K562 (cell line): ENCODE results near the gene SDC1. TPM values are rescaled to one million over a fixed set of nuclear protein-coding genes. Genes with fewer than 3 reads are reported as not detected.

ENCODE experiments used
- ATAC-seq: fragments of 200-7000 bp; cut with Tn5 transposase; 3 replicates; pipeline ENCODE4 v1.9.1; 2020; ENCODE audit warnings: moderate library complexity
- BruUV-seq: library from RNA; stranded (reverse); fragments of 400-500 nt; replicated peaks from 2 replicates; lab custom pipeline; 2021; lab: Mats Ljungman, UMichigan
- CTCF ChIA-PET: fragments of 300-600 bp; formaldehyde crosslinking; extraction: SDS; loops from one replicate; lab custom pipeline; 2021; ENCODE audit warnings: low intra/inter-chr PET ratio; lab: Yijun Ruan, JAX
- POLR2A ChIA-PET: fragments of 300-600, 350-650 bp; sonication (Branson Sonifier 250); formaldehyde crosslinking; extraction: SDS; loops from one replicate; lab custom pipeline; 2021; ENCODE audit warnings: antibody characterized with exemption, inconsistent platforms; lab: Yijun Ruan, JAX
- DNase-seq, 4 experiments: peaks; one replicate each; pipeline versions ENCODE4 v3.0.0 to v3.0.0-alpha.2; 2011 to 2018; ENCODE audit warnings: low spot score in 3 of 4, mixed read lengths in 3 of 4; ENCODE audit errors: extremely low read depth in 1 of 4
- FAIRE-seq: peaks from 2 replicates; lab custom pipeline; 2011; peaks lifted over from hg19 to GRCh38; lab: Jason Lieb, UNC
- H2AFZ ChIP-seq: 2 replicates; pipeline ENCODE4 v1.6.0; 2011; ENCODE audit warnings: low read depth, low read length, control low read depth, inconsistent platforms
- H3K27ac ChIP-seq: fragments of 200-600 bp; 3 replicates; pipeline ENCODE4 v1.8.0; 2011; ENCODE audit warnings: low read depth, mild to moderate bottlenecking, control low read depth, inconsistent platforms, low read length, moderate library complexity, mixed read lengths; ENCODE audit errors: extremely low read depth
- H3K27me3 ChIP-seq, 2 experiments: fragments of 300-600 bp in 1 of 2; 2 replicates in 1 of 2; 3 replicates in 1 of 2; pipeline versions ENCODE4 v1.6.0 to v1.8.0; 2011; ENCODE audit warnings: inconsistent platforms in 2 of 2, low read length in 2 of 2, mild to moderate bottlenecking in 1 of 2, mixed read lengths in 1 of 2, moderate library complexity in 1 of 2; ENCODE audit not compliant: control insufficient read depth in 2 of 2, insufficient read depth in 2 of 2
- H3K36me3 ChIP-seq: fragments of 300-600 bp; 3 replicates; pipeline ENCODE4 v1.8.0; 2011; ENCODE audit warnings: mild to moderate bottlenecking, low read length, inconsistent platforms; ENCODE audit not compliant: control insufficient read depth, insufficient read depth
- H3K4me1 ChIP-seq, 2 experiments: fragments of 200-600 bp in 1 of 2; replicated peaks in 1 of 2; 2 replicates in 1 of 2; 3 replicates in 1 of 2; pipeline versions ENCODE4 v1.5.1 to v1.8.0; 2011; ENCODE audit warnings: inconsistent platforms in 2 of 2, low read length in 2 of 2, mild to moderate bottlenecking in 1 of 2, mixed read lengths in 1 of 2, moderate library complexity in 1 of 2; ENCODE audit not compliant: control insufficient read depth in 2 of 2, insufficient read depth in 2 of 2
- H3K4me2 ChIP-seq: 2 replicates; pipeline ENCODE4 v1.6.1; 2011; ENCODE audit warnings: low read length, control low read depth, inconsistent platforms, mixed read lengths; ENCODE audit not compliant: insufficient read depth
- H3K4me3 ChIP-seq: fragments of 200-600 bp; sonication (generic), shearing (Covaris generic); 2 replicates; pipeline ENCODE4 v1.5.1; 2016; ENCODE audit warnings: control low read depth, inconsistent platforms
- H3K79me2 ChIP-seq: fragments of 200-600 bp; 3 replicates; pipeline ENCODE4 v1.8.0; 2011; ENCODE audit warnings: low read length, inconsistent platforms; ENCODE audit not compliant: control insufficient read depth, insufficient read depth
- H3K9ac ChIP-seq, 2 experiments: 2 replicates each; pipeline versions ENCODE4 v1.6.0 to v1.6.1; 2011; ENCODE audit warnings: low read depth in 2 of 2, low read length in 2 of 2, control low read depth in 1 of 2, inconsistent platforms in 1 of 2, mild to moderate bottlenecking in 1 of 2, mixed read lengths in 1 of 2; ENCODE audit not compliant: insufficient read depth in 1 of 2
- H3K9me1 ChIP-seq: one replicate; pipeline ENCODE4 v1.6.0; 2011; ENCODE audit warnings: inconsistent platforms, mild to moderate bottlenecking, low read length, moderate library complexity; ENCODE audit not compliant: control insufficient read depth, insufficient read depth
- H3K9me3 ChIP-seq: replicated peaks from 2 replicates; pipeline ENCODE4 v1.5.1; 2011; ENCODE audit warnings: low read depth, low read length, inconsistent platforms; ENCODE audit not compliant: control insufficient read depth, insufficient read depth
- H4K20me1 ChIP-seq: replicated peaks from 2 replicates; pipeline ENCODE4 v1.6.1; 2011; ENCODE audit warnings: low read length, inconsistent platforms, mixed read lengths; ENCODE audit not compliant: control insufficient read depth, insufficient read depth
- ELF1 ChIP-seq: fragments of 200-800 bp; sonication (Bioruptor generic); IDR thresholded peaks from 2 replicates; pipeline ENCODE4 v1.6.1; 2016; ENCODE audit warnings: missing genetic modification characterization, missing compliant biosample characterization
- HOMEZ ChIP-seq: fragments of 250-450 bp; sonication (Bioruptor Pico); IDR thresholded peaks from 2 replicates; pipeline ENCODE4 v1.4.0; 2020; ENCODE audit warnings: mild to moderate bottlenecking, moderate library complexity
- HSF4 ChIP-seq: fragments of 250-450 bp; sonication (Bioruptor Pico); IDR thresholded peaks from 2 replicates; pipeline ENCODE4 v2.1.2; 2022; ENCODE audit warnings: mild to moderate bottlenecking, moderate library complexity, borderline replicate concordance
- MLLT1 ChIP-seq, 2 experiments: fragments of 450-650 bp; IDR thresholded peaks; 2 replicates each; pipeline ENCODE4 v1.6.1; 2016
- MTA3 ChIP-seq: fragments of 450-650 bp; formaldehyde crosslinking; IDR thresholded peaks from 2 replicates; pipeline ENCODE4 v1.6.1; 2017; ENCODE audit warnings: mild to moderate bottlenecking, borderline replicate concordance
- RAD51 ChIP-seq: fragments of 450-650 bp; IDR thresholded peaks from 2 replicates; pipeline ENCODE4 v1.7.1; 2016; ENCODE audit warnings: low read depth, mild to moderate bottlenecking, borderline replicate concordance
- SREBF1 ChIP-seq: fragments of 150-350 bp; IDR thresholded peaks from 2 replicates; pipeline ENCODE4 v1.6.1; 2014; ENCODE audit warnings: antibody characterized with exemption, low read depth, low read length, borderline replicate concordance
- TAF9B ChIP-seq: fragments of 450-650 bp; IDR thresholded peaks from 2 replicates; pipeline ENCODE4 v1.6.1; 2018; ENCODE audit warnings: mild to moderate bottlenecking; ENCODE audit not compliant: partially characterized antibody
- TCFL5 ChIP-seq: fragments of 250-450 bp; sonication (Bioruptor Pico); conservative IDR thresholded peaks from 2 replicates; pipeline ENCODE4 v1.6.1; 2021; ENCODE audit warnings: mild to moderate bottlenecking, moderate library complexity, matching md5 sums
- ZNF212 ChIP-seq: fragments of 450-650 bp; formaldehyde crosslinking; IDR thresholded peaks from 2 replicates; pipeline ENCODE4 v1.4.0; 2020; ENCODE audit warnings: mild to moderate bottlenecking
- ZNF274 ChIP-seq: IDR thresholded peaks from 2 replicates; pipeline ENCODE4 v1.6.1; 2011; ENCODE audit warnings: low read depth, mild to moderate bottlenecking, low read length, moderate library complexity, borderline replicate concordance
- ZNF740 ChIP-seq, 3 experiments: fragments of 200-800 bp in 1 of 3; sonication (Bioruptor generic) in 1 of 3; sonication (generic) in 1 of 3; formaldehyde crosslinking in 1 of 3; IDR thresholded peaks; 2 replicates each; pipeline versions ENCODE4 v1.6.1 to v1.8.0; 2016 to 2022; ENCODE audit warnings: mild to moderate bottlenecking in 2 of 3, missing compliant biosample characterization in 2 of 3, missing genetic modification characterization in 2 of 3, missing genetic modification reagents in 1 of 3
- WGBS: fragments of 100-300 bp; shearing (Covaris generic); methylation state at CpG from one replicate; pipeline ENCODE4 v1.1.6; 2016; ENCODE audit warnings: low coverage, mixed read lengths; ENCODE audit not compliant: insufficient coverage; ENCODE audit errors: missing lambda C conversion rate; 5-methylcytosine and 5-hydroxymethylcytosine counted together
- in situ Hi-C: fragments of 300-500 bp; cut with MboI; formaldehyde crosslinking; loops from 4 replicates; pipeline ENCODE4 v1.15.0; 2018; ENCODE audit warnings: inconsistent platforms, mixed read lengths
- intact Hi-C: fragments of 100-400 bp; cut with micrococcal nuclease; formaldehyde crosslinking; loops from 2 replicates; pipeline ENCODE4 v1.14.2; 2022
- polyA plus RNA-seq, 8 experiments: library from polyadenylated mRNA; depleted of rRNA in 4 of 8; stranded (reverse) in 5 of 8; unstranded in 3 of 8; fragments of >200 nt; fragmentation: Nextera tagmentation in 2 of 8; fragmentation: Illumina TruSeq in 1 of 8; extraction: Ambion mirVana in 2 of 8; extraction: Trizol in 1 of 8; gene quantifications; 2 replicates each; pipeline versions ENCODE4 v1.2.1 to v1.2.3, GENCODE V29; 2011 to 2014; ENCODE audit warnings: inconsistent platforms in 1 of 8, missing spikeins in 1 of 8
- total RNA-seq, 7 experiments: library from RNA; depleted of rRNA in 6 of 7; stranded (reverse); fragments of >200 nt in 6 of 7; fragmentation: Illumina TruSeq in 2 of 7; extraction: Trizol in 2 of 7; gene quantifications; 2 replicates each; pipeline versions ENCODE4 v1.2.1 to v1.2.3, GENCODE V29; 2011 to 2021; ENCODE audit warnings: low replicate concordance in 1 of 7

The SDC1 gene
- total and polyA plus RNA-seq, 9 of the 15 experiments (the other 6 are each of a cell fraction or from before 2014, with no cell fraction given) = 0.06 to 2.7 (median 0.49) TPM

DNA sequence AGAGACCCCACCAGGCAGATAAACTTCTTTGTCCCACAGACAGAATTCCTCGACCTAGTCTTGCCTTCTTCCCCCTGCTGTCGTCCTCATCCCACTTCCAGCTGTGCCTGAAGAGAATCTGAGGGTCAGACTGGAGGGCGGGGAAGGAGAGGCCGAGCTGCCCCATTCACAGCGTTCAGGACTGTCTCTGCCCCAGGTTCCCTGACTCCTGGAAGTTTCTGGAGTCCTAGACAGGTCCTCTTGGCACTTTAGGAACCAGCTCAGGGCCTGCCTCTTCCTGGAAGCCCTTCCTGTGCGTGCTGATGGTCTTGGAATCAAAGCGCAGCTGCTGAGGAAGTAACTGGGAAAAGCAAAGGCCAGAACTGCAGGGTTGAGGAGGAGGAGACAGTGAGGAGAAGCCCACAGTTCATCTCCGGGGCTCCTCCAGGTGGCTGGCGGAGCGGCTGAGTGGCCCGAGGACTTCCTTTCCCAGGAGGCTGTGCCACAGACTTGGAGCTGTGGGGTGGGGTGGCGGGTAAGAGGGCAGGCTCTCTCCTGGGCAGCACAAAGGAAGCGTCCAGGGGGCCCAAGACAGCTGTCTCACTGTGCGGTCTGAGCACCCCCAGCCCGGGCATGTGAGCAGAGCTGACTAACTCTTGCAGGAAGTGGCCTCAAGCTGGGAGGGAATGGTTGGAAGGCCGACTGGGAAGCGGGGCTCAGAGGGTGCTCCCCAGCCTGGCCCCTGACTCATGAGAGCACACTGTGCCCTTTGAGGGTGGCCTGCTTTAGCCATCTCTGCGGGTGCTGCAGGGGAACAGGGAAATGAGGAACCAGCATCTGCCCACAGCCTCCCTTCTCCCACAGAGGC, 39.5 kb downstream of the SDC1 start:
- 0 out of 2 replicates have a peak overlapping the region, but pooled peaks have one; percentile 36 for H2AFZ ChIP-seq
- peaks cover 0 to 8% of the 10 kb centered on the region in 2 experiments; a peak in 1 of 5 replicates for H3K27me3 ChIP-seq
- intact Hi-C loops = no loop called here
- peak overlapping the region in 1 of 2 experiments; percentile 84; a peak in 3 of 4 replicates for H3K9ac ChIP-seq
- BruUV-seq = no TSS peak
- H3K36me3 ChIP-seq = no peaks in the 10 kb centered on the region
- peaks cover 27 to 30% of the 10 kb centered on the region in 2 experiments for H3K4me1 ChIP-seq
- no peak overlapping the region for H3K4me3 ChIP-seq
- 61% methylated on average over 14 of the region's 18 CpGs for WGBS
- H3K9me1 ChIP-seq = no peaks in the 10 kb centered on the region
- POLR2A ChIA-PET = interaction anchor here (0.7 to 1.4 kb wide), 3 partner anchors 11 to 756 kb away, joined by 3 to 8 read pairs (median 3); no protein-coding TSS in a partner anchor
- H4K20me1 ChIP-seq = no peaks in the 10 kb centered on the region
- no peaks in the 10 kb centered on the region for H3K79me2 ChIP-seq
- CTCF ChIA-PET = no interaction called here
- H3K27ac ChIP-seq = no peak overlapping the region
- DNase-seq (no peak), ATAC-seq (no peak), FAIRE-seq (no peak)
- H3K4me2 ChIP-seq = no peak overlapping the region
- H3K9me3 ChIP-seq = no peaks in the 10 kb centered on the region
- in situ Hi-C loops = no loop called here
- TF ChIP-seq TAF9B (no peak), ZNF740 (CRISPR knock-in tag; IDR thresholded peaks at IDR 0.05) (no peak), ZNF740 (tag; IDR thresholded peaks at IDR 0.05) (no peak), RAD51 (no peak), HOMEZ (CRISPR knock-in tag) (no peak), MTA3 (no peak), TCFL5 (CRISPR knock-in tag) (no peak), ELF1 (tag) (no peak), ZNF274 (no peak), HSF4 (CRISPR knock-in tag) (no peak), MLLT1 (IDR thresholded peaks at IDR 0.05) (no peak), SREBF1 (no peak), ZNF212 (CRISPR knock-in tag) (no peak)
